WI38 (cell line): ENCODE results near the gene EFNA1.

Source experiments
- H3K4me3 ChIP-seq: 2 replicates; pipeline ENCODE4 v1.5.1; 2011; ENCODE audit warnings: low read depth, mild to moderate bottlenecking, control low read depth, low read length
- TF ChIP-seq, protein P1 (sequence below): IDR thresholded peaks from 2 replicates; pipeline ENCODE4 v1.5.1; 2012; ENCODE audit warnings: low read depth, mild to moderate bottlenecking, control low read depth, low read length

The EFNA1 gene

GRCh38 chr1:155126556-155127104 is 1.0 kb upstream of the EFNA1 start:
- TF ChIP-seq, protein P1, sequence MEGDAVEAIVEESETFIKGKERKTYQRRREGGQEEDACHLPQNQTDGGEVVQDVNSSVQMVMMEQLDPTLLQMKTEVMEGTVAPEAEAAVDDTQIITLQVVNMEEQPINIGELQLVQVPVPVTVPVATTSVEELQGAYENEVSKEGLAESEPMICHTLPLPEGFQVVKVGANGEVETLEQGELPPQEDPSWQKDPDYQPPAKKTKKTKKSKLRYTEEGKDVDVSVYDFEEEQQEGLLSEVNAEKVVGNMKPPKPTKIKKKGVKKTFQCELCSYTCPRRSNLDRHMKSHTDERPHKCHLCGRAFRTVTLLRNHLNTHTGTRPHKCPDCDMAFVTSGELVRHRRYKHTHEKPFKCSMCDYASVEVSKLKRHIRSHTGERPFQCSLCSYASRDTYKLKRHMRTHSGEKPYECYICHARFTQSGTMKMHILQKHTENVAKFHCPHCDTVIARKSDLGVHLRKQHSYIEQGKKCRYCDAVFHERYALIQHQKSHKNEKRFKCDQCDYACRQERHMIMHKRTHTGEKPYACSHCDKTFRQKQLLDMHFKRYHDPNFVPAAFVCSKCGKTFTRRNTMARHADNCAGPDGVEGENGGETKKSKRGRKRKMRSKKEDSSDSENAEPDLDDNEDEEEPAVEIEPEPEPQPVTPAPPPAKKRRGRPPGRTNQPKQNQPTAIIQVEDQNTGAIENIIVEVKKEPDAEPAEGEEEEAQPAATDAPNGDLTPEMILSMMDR, result no peak
- peak overlapping the region; percentile 50 for H3K4me3 ChIP-seq

DNA sequence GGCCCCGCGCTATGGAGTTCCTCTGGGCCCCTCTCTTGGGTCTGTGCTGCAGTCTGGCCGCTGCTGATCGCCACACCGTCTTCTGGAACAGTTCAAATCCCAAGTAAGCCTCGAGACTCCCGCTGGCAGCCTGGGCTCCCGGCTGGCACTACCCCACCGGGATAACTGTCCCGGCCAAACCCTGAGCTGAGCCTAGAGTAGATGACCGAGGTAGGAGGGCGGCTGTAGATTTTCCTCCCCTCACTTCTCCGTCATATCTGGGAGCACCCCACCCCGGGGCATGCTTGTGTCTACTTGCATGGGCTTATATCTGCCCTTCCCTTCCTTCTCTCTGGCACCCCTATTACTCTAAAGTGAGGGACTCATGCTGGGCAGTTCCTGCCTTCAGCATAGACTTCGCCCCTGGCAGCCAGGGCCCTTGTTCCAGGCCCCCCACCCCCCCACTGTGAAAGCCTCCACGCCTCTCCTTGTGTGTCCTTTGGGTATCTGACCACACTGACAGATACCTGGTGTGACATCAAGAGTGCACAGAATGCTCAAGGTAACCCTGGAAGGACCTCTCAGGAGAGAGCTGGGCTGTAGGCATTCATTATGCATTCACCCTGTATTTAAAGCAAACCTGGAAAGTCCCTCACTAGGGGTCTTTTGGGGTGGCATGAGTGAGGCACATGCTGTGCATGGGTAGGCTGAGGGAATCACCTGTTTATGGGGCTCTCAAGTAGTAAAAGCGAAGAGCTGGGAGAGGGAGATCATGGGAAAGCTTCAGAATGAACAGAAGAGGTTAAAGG is 485 bp downstream of the EFNA1 start:
- TF ChIP-seq, protein P1, result no peak
- H3K4me3 ChIP-seq, result peak overlapping the region; percentile 50

DNA sequence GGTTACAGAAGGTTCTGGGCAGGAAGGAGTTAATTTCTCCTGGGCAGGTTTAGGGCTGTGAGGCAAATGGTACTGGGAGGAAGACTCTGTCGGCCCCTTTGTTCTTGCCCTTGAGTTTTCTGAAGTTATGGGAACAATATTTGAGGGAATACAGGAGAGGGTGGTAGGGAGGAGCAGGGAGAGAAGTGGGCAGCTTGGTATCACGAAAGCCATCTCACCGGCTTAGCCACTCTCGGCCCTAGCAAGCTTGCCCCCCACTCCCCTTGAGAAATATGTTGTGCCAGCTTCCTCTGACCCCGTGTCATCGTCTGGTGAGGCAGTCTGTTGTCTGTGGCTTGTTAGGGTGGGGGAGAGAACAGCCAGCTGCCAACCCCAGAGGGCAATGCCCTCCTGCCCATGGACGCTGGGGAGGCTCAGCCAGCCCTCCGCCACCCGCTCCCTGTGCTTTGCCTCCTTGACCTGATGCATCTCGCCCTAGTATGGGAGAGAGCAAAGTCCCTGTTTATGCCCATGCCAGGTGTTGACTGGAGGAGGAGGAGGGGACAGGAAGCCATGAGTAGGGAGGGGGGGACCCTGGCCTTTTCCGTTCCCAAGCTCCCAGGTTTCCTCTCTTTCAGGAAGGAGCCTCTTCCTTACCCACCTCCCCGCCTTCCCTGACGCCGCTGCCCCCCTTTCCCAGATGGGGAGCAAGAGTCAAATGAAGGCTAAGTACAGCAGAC is 1.2 kb downstream of the EFNA1 start:
- no peak overlapping the region for H3K4me3 ChIP-seq
- TF ChIP-seq, protein P1, result no peak

- TF ChIP-seq, protein P1, result no peak
- H3K4me3 ChIP-seq, result no peak overlapping the region
Observed at GRCh38 chr1:155130272-155131006, 2.8 kb downstream of the EFNA1 start.

GRCh38 chr1:155131285-155131684 is 3.6 kb downstream of the EFNA1 start:
- H3K4me3 ChIP-seq, result no peak overlapping the region
- TF ChIP-seq, protein P1, result no peak

GRCh38 chr1:155131856-155132255 is 4.2 kb downstream of the EFNA1 start:
- no peak overlapping the region for H3K4me3 ChIP-seq
- TF ChIP-seq, protein P1, result no peak
